Endothelial cell of hepatic sinusoid (primary cell): ENCODE measurements around the gene CBL.

Experiments used
- in situ Hi-C: cut with HindIII; loops from 2 replicates; pipeline ENCODE4 v1.10.0; 2017; ENCODE audit warnings: low sequenced_read_pairs

The CBL gene

GRCh38 chr11:119262668-119263351 lies 56.7 kb downstream of the CBL start:
- in situ Hi-C loops: no loop called here

GRCh38 chr11:119263352-119263940 lies 57.3 kb downstream of the CBL start:
- in situ Hi-C loops: no loop called here

GRCh38 chr11:119266063-119266462 lies 59.9 kb downstream of the CBL start:
- in situ Hi-C loops: no loop called here

GRCh38 chr11:119266517-119267255 lies 60.5 kb downstream of the CBL start:
- in situ Hi-C loops: no loop called here

GRCh38 chr11:119267645-119268044 lies 61.5 kb downstream of the CBL start:
- in situ Hi-C loops: no loop called here

- in situ Hi-C loops: loop anchor here (5.0 kb wide), 1 partner anchor 101 kb away; no protein-coding TSS in a partner anchor
Observed at GRCh38 chr11:119273721-119274120, 67.6 kb downstream of the CBL start.

GRCh38 chr11:119277660-119278059 lies 71.5 kb downstream of the CBL start:
- in situ Hi-C loops: no loop called here

GRCh38 chr11:119282495-119282894 lies 76.4 kb downstream of the CBL start:
- in situ Hi-C loops: no loop called here

GRCh38 chr11:119284344-119285157 lies 78.4 kb downstream of the CBL start:
- in situ Hi-C loops: no loop called here

GRCh38 chr11:119285431-119285830 lies 79.3 kb downstream of the CBL start:
- in situ Hi-C loops: no loop called here

GRCh38 chr11:119288219-119288618 lies 82.1 kb downstream of the CBL start:
- in situ Hi-C loops: no loop called here

- in situ Hi-C loops: no loop called here
Observed at GRCh38 chr11:119290894-119291497, 84.9 kb downstream of the CBL start.

GRCh38 chr11:119293461-119293860 lies 87.3 kb downstream of the CBL start:
- in situ Hi-C loops: no loop called here

- in situ Hi-C loops: no loop called here
Observed at GRCh38 chr11:119295178-119295577, 89.0 kb downstream of the CBL start.

GRCh38 chr11:119297938-119298337 lies 91.8 kb downstream of the CBL start:
- in situ Hi-C loops: no loop called here

- in situ Hi-C loops: no loop called here
Observed at GRCh38 chr11:119298726-119299125, 92.6 kb downstream of the CBL start.

- in situ Hi-C loops: no loop called here
Observed at GRCh38 chr11:119299416-119299815, 93.3 kb downstream of the CBL start.

- in situ Hi-C loops: loop anchor here (10.0 kb wide), 1 partner anchor 166 kb away; no protein-coding TSS in a partner anchor
Observed at GRCh38 chr11:119300198-119300964, 94.2 kb downstream of the CBL start.

- in situ Hi-C loops: loop anchor here (10.0 kb wide), 1 partner anchor 168 kb away; no protein-coding TSS in a partner anchor
Observed at GRCh38 chr11:119303227-119303718, 97.1 kb downstream of the CBL start.
